Liver (tissue), 3 donors: ENCODE measurements around the gene CMTM7.

Source experiments
- GABPA ChIP-seq, 2 donors: IDR thresholded peaks in 1 of 2; conservative IDR thresholded peaks in 1 of 2; 2 replicates each; pipeline ENCODE4 v1.6.1; 2016; ENCODE audit warnings: antibody characterized with exemption in 2 of 2, mild to moderate bottlenecking in 1 of 2, moderate library complexity in 1 of 2
- NR2F2 ChIP-seq: IDR thresholded peaks from 2 replicates; pipeline ENCODE4 v1.6.1; 2016; ENCODE audit warnings: antibody characterized with exemption
- RAD21 ChIP-seq, 2 donors: IDR thresholded peaks; 2 replicates each; pipeline ENCODE4 v1.6.1; 2016; ENCODE audit warnings: antibody characterized with exemption in 2 of 2, mild to moderate bottlenecking in 2 of 2
- SP1 ChIP-seq: IDR thresholded peaks from 2 replicates; pipeline ENCODE4 v1.6.1; 2018; ENCODE audit warnings: antibody characterized with exemption, mild to moderate bottlenecking
- YY1 ChIP-seq: IDR thresholded peaks from 2 replicates; pipeline ENCODE4 v1.6.1; 2016; ENCODE audit warnings: antibody characterized with exemption, mild to moderate bottlenecking
- TF ChIP-seq, protein P1 (sequence below): fragments of 150-350 bp; IDR thresholded peaks from 2 replicates; pipeline ENCODE4 v1.5.1; 2017; ENCODE audit warnings: improper control_type of control experiment, low read depth, low read length; ENCODE audit not compliant: missing input control
- TF ChIP-seq, protein P2 (sequence below): IDR thresholded peaks from 2 replicates; pipeline ENCODE4 v1.6.1; 2016; ENCODE audit warnings: antibody characterized with exemption
- TF ChIP-seq, protein P3 (sequence below): IDR thresholded peaks from 2 replicates; pipeline ENCODE4 v1.6.1; 2016; ENCODE audit warnings: antibody characterized with exemption, mild to moderate bottlenecking
- donor health status: healthy.
- donor health status: healthy.

DNA sequence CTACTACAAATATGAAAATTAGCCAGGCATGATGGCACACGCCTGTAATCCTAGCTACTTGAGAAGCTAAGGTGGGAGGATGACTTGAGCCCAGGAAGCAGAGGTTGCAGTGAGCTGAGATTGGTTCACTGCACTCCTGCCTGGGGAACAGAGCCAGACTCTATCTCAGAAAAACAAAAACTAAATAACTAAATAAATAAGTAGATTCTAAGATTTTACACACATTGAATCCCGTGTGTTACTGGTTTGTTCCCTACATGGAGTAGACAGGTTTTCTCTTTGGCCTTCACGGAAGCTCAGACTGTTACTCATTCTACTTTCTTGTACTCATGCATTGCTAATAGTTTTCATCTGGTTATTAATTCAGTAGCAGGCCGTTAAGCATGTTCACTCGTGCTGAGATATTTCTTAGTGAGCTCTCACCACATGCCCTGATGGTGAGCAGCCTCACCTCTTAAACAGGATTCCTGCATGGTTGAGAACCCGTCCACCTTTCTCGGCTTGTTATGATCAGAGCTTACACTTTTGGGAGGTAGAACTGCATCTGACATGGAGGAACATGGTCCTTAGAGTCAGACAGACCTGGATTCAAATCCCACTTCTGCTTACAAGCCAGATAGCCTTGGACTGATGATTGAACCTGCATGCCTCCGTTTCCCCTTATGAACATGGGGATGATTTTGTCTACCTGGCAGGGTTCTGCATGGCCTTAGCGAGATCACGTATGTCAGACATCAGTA, 49.1 kb downstream of the CMTM7 start:
- TF ChIP-seq, protein P1, sequence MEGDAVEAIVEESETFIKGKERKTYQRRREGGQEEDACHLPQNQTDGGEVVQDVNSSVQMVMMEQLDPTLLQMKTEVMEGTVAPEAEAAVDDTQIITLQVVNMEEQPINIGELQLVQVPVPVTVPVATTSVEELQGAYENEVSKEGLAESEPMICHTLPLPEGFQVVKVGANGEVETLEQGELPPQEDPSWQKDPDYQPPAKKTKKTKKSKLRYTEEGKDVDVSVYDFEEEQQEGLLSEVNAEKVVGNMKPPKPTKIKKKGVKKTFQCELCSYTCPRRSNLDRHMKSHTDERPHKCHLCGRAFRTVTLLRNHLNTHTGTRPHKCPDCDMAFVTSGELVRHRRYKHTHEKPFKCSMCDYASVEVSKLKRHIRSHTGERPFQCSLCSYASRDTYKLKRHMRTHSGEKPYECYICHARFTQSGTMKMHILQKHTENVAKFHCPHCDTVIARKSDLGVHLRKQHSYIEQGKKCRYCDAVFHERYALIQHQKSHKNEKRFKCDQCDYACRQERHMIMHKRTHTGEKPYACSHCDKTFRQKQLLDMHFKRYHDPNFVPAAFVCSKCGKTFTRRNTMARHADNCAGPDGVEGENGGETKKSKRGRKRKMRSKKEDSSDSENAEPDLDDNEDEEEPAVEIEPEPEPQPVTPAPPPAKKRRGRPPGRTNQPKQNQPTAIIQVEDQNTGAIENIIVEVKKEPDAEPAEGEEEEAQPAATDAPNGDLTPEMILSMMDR = no peak
- TF ChIP-seq, protein P2, sequence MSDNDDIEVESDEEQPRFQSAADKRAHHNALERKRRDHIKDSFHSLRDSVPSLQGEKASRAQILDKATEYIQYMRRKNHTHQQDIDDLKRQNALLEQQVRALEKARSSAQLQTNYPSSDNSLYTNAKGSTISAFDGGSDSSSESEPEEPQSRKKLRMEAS = no peak
- TF ChIP-seq SP1 = no peak
- TF ChIP-seq YY1 = no peak
- TF ChIP-seq, protein P3, sequence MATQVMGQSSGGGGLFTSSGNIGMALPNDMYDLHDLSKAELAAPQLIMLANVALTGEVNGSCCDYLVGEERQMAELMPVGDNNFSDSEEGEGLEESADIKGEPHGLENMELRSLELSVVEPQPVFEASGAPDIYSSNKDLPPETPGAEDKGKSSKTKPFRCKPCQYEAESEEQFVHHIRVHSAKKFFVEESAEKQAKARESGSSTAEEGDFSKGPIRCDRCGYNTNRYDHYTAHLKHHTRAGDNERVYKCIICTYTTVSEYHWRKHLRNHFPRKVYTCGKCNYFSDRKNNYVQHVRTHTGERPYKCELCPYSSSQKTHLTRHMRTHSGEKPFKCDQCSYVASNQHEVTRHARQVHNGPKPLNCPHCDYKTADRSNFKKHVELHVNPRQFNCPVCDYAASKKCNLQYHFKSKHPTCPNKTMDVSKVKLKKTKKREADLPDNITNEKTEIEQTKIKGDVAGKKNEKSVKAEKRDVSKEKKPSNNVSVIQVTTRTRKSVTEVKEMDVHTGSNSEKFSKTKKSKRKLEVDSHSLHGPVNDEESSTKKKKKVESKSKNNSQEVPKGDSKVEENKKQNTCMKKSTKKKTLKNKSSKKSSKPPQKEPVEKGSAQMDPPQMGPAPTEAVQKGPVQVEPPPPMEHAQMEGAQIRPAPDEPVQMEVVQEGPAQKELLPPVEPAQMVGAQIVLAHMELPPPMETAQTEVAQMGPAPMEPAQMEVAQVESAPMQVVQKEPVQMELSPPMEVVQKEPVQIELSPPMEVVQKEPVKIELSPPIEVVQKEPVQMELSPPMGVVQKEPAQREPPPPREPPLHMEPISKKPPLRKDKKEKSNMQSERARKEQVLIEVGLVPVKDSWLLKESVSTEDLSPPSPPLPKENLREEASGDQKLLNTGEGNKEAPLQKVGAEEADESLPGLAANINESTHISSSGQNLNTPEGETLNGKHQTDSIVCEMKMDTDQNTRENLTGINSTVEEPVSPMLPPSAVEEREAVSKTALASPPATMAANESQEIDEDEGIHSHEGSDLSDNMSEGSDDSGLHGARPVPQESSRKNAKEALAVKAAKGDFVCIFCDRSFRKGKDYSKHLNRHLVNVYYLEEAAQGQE = no peak
- no peak for TF ChIP-seq GABPA (IDR thresholded peaks at IDR 0.05 in 1 of 2, conservative IDR thresholded peaks at IDR 0.05 in 1 of 2)
- no peak for TF ChIP-seq RAD21 (IDR thresholded peaks at IDR 0.05)
- no peak for TF ChIP-seq NR2F2
